M059J (cell line): Measurements from ENCODE around the gene ANKK1. TPM values are rescaled to one million over a fixed set of nuclear protein-coding genes. Genes with fewer than 3 reads are reported as not detected.

Experiments used
- DNase-seq: peaks from one replicate; pipeline ENCODE4 v3.0.0-alpha.2; 2012; ENCODE audit warnings: low read depth
- total RNA-seq: library from RNA; depleted of rRNA; stranded (reverse); fragments of >200 nt; shearing (Covaris generic); gene quantifications from 2 replicates; pipeline ENCODE4 v1.2.3, GENCODE V29; 2014

Gene ANKK1
- total RNA-seq, 1 experiment from 2014 or later, result not detected

GRCh38 chr11:113377681-113378412 is 9.7 kb upstream of the ANKK1 start:
- DNase-seq, result no peak

DNA sequence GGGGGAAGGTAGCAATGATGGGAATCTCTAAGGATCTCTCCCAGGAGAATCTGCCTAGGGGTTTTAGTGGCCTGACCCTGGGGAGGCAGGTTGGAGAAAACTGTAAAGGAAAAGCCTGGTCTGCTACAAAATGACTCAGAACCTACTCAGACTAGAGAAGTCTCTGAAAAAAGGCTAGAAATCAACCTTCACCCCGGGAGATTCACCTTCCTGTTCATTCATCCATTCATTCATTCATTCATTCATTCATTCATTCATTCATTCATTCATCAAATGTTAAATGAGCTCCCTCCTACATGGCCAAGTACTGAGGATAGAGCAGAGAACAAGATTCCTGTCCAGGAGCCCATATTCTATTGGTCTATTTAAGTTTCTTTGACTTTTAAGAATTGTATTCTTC is 8.9 kb upstream of the ANKK1 start:
- DNase-seq, result no peak

DNA sequence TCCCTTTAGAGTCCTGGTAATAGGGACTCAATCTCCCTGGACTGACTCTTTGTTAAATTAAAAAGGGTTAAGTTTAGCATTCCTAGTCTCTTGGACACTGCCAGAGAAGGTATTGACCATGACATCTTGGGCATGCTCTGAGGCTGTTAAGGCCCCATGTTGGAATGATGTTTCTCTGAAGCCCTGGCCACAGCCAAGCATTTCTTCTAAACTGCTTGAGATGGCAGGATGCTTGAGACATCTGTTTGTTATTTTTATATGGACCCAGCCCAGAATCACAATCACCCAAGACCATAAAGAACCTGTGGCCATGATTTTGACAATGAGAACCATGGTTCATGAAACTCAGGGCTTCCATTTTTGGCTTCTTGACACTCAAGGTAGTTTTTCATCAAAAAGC is 5.5 kb upstream of the ANKK1 start:
- no peak for DNase-seq

GRCh38 chr11:113384551-113384950 is 3.0 kb upstream of the ANKK1 start:
- peak; percentile 77 for DNase-seq

GRCh38 chr11:113385749-113386148 is 1.8 kb upstream of the ANKK1 start:
- DNase-seq, result no peak

- DNase-seq, result no peak
Measured at GRCh38 chr11:113386866-113387265, 713 bp upstream of the ANKK1 start.

GRCh38 chr11:113389272-113389671 is 1.7 kb downstream of the ANKK1 start:
- DNase-seq, result no peak

GRCh38 chr11:113392236-113392921 is 4.8 kb downstream of the ANKK1 start:
- DNase-seq, result no peak

- no peak for DNase-seq
Measured at GRCh38 chr11:113393501-113393985, 6.0 kb downstream of the ANKK1 start.

- no peak for DNase-seq
Measured at GRCh38 chr11:113394919-113395318, 7.3 kb downstream of the ANKK1 start.

DNA sequence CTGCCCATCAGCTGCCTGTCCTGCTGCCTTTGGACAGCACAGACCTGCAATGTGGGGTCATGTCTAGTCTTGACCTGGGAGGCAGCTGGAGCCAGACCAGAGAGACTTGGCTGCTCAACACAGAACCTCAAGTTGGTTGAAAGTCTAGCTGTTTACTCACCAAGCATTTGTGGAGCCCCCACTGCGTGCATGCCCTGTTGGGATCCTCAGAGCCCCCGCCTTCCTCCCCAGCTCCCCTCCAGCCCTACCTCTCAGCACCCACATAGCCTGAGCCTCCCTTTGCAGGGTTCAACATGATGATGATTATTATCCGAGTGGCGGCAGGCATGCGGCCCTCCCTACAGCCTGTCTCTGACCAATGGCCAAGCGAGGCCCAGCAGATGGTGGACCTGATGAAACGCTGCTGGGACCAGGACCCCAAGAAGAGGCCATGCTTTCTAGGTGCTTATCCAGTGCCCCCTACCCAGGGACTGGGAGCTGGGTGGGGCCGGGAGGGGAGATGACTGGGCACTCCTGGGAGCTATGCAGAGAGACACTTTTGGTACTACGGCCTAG is 8.3 kb downstream of the ANKK1 start:
- DNase-seq, result no peak

GRCh38 chr11:113396690-113397089 is 9.1 kb downstream of the ANKK1 start:
- DNase-seq, result no peak

GRCh38 chr11:113397212-113397611 is 9.6 kb downstream of the ANKK1 start:
- no peak for DNase-seq

DNA sequence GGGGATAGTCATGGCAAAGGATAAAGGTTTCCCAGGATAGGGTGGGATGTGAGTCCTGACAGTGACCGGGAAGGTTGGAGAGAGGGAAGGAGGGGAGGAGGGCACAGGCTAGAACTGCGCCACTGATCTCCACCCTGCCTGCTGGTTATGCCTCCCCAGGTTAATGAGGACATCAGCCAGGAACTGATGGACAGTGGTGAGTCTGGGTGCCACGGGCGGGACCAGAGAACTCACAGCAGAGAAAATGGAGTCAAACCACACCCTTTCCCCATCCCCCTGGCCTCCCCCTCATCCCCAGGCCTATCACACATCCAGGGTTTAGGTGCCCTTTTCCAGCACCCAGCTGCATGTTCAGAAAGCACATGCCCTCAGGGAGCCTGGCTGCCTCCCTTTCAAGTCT is 10.2 kb downstream of the ANKK1 start:
- no peak for DNase-seq

GRCh38 chr11:113398669-113399430 is 11.3 kb downstream of the ANKK1 start:
- no peak for DNase-seq

DNA sequence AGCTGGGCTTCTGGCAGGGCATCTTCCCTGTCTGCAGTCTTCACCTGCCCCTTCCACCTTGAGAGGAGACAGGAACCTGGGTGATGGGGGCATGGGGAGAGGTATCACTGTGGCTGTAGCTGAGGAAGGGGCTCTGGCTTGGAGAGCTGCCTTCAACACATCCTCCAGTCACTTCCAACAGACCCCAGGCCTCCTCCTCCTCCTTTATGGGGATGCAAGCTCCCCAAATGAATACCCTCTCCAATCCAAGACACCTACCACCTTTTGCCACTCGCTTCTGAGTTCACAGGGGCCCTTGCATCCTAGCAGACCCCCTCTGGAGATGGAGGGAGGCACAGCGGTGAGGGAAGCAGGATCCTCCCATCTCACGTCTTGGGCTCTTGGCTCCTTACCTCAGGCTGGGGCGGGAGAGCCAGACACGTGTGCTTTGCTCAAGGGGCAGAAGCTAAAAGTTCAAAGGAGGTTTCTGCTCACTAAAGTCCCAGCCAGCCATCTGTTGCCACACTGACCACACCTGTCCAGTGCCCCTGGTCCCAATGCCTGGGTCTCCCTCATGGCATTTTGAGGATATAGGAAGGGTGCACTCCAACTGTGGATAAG is 13.2 kb downstream of the ANKK1 start:
- DNase-seq, result no peak

- peak; percentile 86 for DNase-seq
Measured at GRCh38 chr11:113401718-113402117, 14.1 kb downstream of the ANKK1 start.

DNA sequence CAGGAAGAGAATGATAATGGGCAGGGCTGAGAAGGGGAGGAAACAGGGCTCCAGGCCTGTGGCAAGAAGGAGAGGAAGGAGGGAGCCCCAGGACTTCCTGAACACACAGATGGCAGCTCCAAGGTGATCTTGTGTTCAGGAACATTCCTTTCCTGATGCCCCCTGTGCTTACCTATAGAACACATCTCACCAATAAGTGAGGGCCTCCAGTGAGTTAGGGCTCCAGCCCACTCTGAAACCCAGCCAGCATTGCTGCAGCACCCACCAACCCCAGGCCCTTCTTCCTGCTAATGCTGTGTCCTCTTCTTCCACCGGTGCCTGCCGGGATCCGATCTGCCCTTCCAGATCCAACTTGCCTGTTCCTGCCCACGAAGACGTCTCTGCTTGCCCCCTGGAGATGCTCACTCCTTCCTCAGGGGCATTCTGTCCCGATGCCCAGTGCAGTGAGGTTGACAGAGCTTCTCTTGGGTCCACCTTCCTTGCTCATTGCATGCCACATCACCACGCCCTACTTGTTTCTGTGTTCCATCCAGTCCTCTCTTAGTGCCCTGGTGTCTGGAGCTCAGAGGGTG is 17.4 kb downstream of the ANKK1 start:
- no peak for DNase-seq

GRCh38 chr11:113405724-113406478 is 18.3 kb downstream of the ANKK1 start:
- no peak for DNase-seq

GRCh38 chr11:113407163-113407562 is 19.6 kb downstream of the ANKK1 start:
- DNase-seq, result no peak

DNA sequence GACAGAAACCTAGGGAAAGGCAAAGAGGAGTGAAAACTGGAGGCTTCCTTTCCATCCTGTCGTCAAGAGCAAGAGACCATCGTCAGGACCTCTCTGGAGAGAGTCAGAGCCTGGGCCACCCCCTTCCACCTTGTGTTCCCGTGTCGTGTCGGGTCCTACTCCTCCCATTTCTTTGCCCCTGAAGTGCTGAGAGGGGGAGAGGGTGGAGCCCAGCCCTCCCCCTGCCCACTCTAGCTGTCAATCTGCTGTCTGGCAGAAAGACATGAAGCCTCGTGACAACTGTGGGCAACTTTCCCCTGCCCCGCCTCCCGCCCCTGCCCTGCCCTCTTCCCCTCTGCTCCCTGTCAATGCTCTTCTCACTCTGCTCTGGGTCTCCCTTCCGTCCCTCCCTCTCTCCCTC is 20.6 kb downstream of the ANKK1 start:
- DNase-seq, result no peak
